Fibroblast of villous mesenchyme (primary cell): ENCODE measurements around the gene PLPP4. TPM values are rescaled to one million over a fixed set of nuclear protein-coding genes. Genes with fewer than 3 reads are reported as not detected.
A peak's percentile ranks its signal among the peaks of the same experiment; 100 is the strongest.

Experiments used
- DNase-seq: peaks from one replicate; pipeline ENCODE4 v3.0.0-alpha.2; 2010; ENCODE audit warnings: low read depth
- H3K4me3 ChIP-seq: 2 replicates; pipeline ENCODE4 v1.5.1; 2011; ENCODE audit warnings: low read depth, mild to moderate bottlenecking, low read length
- CTCF ChIP-seq: IDR thresholded peaks from 2 replicates; pipeline ENCODE4 v1.5.1; 2012; ENCODE audit warnings: low read depth, mild to moderate bottlenecking, low read length; ENCODE audit not compliant: insufficient read depth
- total RNA-seq: library from RNA; depleted of rRNA; stranded (reverse); fragments of >200 nt; gene quantifications from 2 replicates; pipeline ENCODE4 v1.2.3, GENCODE V29; 2012

PLPP4 gene
- total RNA-seq, 1 donor, result 0.86 TPM

- DNase-seq, result no peak
- H3K4me3 ChIP-seq, result no peak overlapping the region
- no peak for TF ChIP-seq CTCF
These were observed 56.3 kb downstream of the PLPP4 start for GRCh38 chr10:120513307-120513796.

GRCh38 chr10:120514035-120514620, 57.1 kb downstream of the PLPP4 start:
- no peak for TF ChIP-seq CTCF
- peak; percentile 41 for DNase-seq
- no peak overlapping the region for H3K4me3 ChIP-seq

- TF ChIP-seq CTCF, result no peak
- no peak for DNase-seq
- H3K4me3 ChIP-seq, result no peak overlapping the region
These were observed 57.9 kb downstream of the PLPP4 start for GRCh38 chr10:120514959-120515358.

GRCh38 chr10:120515741-120516140, 58.7 kb downstream of the PLPP4 start:
- H3K4me3 ChIP-seq, result no peak overlapping the region
- no peak for TF ChIP-seq CTCF
- no peak for DNase-seq

- no peak for DNase-seq
- no peak for TF ChIP-seq CTCF
- no peak overlapping the region for H3K4me3 ChIP-seq
These were observed 59.4 kb downstream of the PLPP4 start for GRCh38 chr10:120516426-120516825.

GRCh38 chr10:120517196-120517595, 60.2 kb downstream of the PLPP4 start:
- TF ChIP-seq CTCF, result no peak
- no peak for DNase-seq
- H3K4me3 ChIP-seq, result no peak overlapping the region
